AG04449 (cell line): ENCODE results near the gene CST7.

Experiments
- CTCF ChIA-PET: fragments of 350-600 bp; formaldehyde crosslinking; extraction: SDS; loops from one replicate; lab custom pipeline; 2021; ENCODE audit warnings: antibody characterized with exemption; lab: Yijun Ruan, JAX
- POLR2A ChIA-PET: fragments of 400-600, 350-600 bp; formaldehyde crosslinking; extraction: SDS; loops from one replicate; lab custom pipeline; 2020; ENCODE audit warnings: antibody characterized with exemption, inconsistent platforms; lab: Yijun Ruan, JAX
- DNase-seq: peaks from one replicate; pipeline ENCODE4 v3.0.0-alpha.2; 2010; ENCODE audit warnings: low read depth, low spot score
- H3K4me3 ChIP-seq: 2 replicates; pipeline ENCODE4 v1.5.1; 2011; ENCODE audit warnings: low read depth, mild to moderate bottlenecking, control low read depth, low read length
- CTCF ChIP-seq: IDR thresholded peaks from one replicate; pipeline ENCODE4 v1.5.1; 2011; ENCODE audit warnings: mild to moderate bottlenecking, moderate library complexity, low read length, control low read depth, inconsistent platforms; ENCODE audit not compliant: insufficient read depth; ENCODE audit errors: missing control alignments

The CST7 gene

GRCh38 chr20:24959591-24960301, 10.7 kb downstream of the CST7 start:
- ChIA-PET POLR2A (no interaction called here), CTCF (no interaction called here)
- no peak for TF ChIP-seq CTCF
- no peak overlapping the region for H3K4me3 ChIP-seq
- no peak for DNase-seq

DNA sequence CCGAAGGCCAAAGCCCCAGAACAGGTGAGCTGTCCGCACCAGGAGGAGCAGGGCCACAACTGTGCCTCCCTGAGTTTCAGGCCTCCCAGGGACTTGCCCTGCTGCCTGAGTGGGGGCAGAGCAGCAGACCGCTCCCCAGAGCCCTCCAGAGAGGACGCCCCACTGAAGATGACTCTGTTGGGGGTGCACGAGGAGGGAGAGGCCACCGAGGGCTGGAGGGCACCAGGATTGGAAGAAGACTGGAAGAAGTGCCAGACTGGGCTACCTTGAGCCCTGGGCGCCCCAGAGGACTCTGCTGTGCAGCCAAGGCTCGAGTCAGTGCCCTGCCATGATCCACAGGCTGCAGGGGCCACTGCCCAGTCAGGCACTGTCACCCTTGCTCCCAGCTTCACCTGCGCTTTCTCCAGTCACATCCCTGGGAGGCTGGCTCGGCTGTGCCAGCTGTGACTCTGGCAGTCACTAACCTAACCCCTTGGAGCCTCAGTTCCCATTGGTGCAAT, 11.3 kb downstream of the CST7 start:
- ChIA-PET POLR2A (no interaction called here), CTCF (no interaction called here)
- H3K4me3 ChIP-seq = no peak overlapping the region
- DNase-seq = no peak
- TF ChIP-seq CTCF = no peak

DNA sequence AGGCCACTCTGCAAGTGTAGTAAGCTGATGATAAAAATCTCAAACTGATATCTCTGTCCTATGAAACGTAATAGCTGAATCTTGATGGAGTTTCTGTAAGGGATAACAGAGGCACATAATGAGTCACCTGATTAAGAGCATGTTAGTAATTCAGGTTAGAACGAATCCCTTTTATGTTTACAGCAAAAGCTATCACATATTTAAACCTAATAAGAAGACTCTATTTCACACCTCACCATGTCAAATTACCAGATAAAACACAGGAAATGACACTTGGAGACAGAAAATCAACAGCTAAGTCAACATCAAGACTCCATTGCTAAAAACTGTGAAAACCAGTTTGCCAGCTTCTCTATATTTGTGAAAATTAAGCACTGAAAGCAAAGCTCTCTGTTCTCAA, 11.8 kb downstream of the CST7 start:
- DNase-seq = no peak
- no peak for TF ChIP-seq CTCF
- no peak overlapping the region for H3K4me3 ChIP-seq
- ChIA-PET CTCF (no interaction called here), POLR2A (no interaction called here)

DNA sequence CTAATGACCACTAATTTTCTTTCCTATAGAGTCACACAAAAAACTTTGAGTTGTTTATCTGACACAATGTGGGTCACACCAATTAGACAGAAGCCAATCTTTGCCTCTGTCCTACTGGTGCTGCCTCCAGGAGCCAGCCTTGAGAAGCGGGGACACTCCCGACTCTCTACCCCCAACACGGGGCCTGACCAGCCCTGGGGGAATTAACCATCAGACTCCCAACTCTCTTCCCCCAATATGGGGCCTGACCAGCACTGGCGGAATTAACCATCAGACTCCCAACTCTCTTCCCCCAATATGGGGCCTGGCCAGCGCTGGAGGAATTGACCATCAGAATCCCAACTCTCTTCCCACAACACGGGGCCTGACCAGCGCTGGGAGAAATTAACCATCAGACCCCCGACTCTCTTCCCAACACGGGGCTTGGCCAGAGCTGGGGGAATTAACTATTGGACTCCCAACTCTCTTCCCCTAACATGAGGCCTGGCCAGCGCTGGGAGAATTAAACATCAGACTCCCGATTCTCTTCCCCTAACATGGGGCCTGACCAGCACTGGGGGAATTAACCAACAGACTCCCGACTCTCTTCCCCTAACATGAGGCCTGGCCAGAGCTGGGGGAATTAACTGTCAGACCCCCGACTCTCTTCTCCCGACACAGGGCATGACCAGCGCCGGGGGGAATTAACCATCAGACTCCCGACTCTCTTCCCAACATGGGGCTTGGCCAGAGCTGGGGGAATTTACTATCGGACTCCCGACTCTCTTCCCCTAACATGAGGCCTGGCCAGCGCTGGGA, 12.5 kb downstream of the CST7 start:
- ChIA-PET CTCF (no interaction called here), POLR2A (no interaction called here)
- no peak for DNase-seq
- no peak for TF ChIP-seq CTCF
- H3K4me3 ChIP-seq = no peak overlapping the region

- ChIA-PET CTCF (no interaction called here), POLR2A (no interaction called here)
- TF ChIP-seq CTCF = no peak
- H3K4me3 ChIP-seq = no peak overlapping the region
- DNase-seq = no peak
These were observed 13.1 kb downstream of the CST7 start for GRCh38 chr20:24962182-24962492.

DNA sequence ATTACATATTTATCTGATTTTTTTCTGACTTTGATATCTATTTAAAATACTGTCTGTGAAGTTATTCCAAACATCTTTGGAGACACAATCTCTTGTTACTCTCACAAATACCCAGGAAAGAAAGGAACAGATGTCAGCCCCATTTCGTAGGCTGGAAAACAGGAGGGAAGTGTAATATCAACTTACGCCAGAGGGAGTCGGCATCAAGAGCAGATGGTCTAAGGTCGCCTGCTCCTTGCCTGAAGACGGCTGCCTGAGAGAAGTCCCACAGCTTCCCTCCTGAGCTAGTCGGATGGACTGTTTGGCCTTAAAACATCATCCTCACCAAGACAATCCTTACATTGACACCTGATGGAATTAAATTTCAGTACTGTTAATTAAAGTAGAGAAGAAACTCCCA, 13.4 kb downstream of the CST7 start:
- ChIA-PET POLR2A (no interaction called here), CTCF (interaction anchor here (1.0 kb wide), 1 partner anchor 28 kb away, joined by 3 read pairs; no protein-coding TSS in a partner anchor)
- no peak for TF ChIP-seq CTCF
- no peak overlapping the region for H3K4me3 ChIP-seq
- no peak for DNase-seq
